Measurements from ENCODE around the gene PRR16.

The PRR16 gene

GRCh38 chr5:120632430-120632829, 168.3 kb downstream of the PRR16 start:
- Histone ChIP-seq H3K79me2 (ENCODE audit: insufficient read depth, low read length) (no peaks in the 10 kb centered on the region), H3K9me2 (replicated peaks; ENCODE audit: low read depth, low read length) (no peaks in the 10 kb centered on the region), H3K36me3 (ENCODE audit: insufficient read depth, low read length) (no peaks in the 10 kb centered on the region), H2AFZ (ENCODE audit: low read length) (no peak overlapping the region), H3K4me3 (ENCODE audit: low read length, poor library complexity, severe bottlenecking) (no peak overlapping the region), H3K4me1 (ENCODE audit: insufficient read depth, low read length, poor library complexity, severe bottlenecking) (no peaks in the 10 kb centered on the region), H3K27me3 (ENCODE audit: insufficient read depth, low read length, poor library complexity, severe bottlenecking) (no peaks in the 10 kb centered on the region), H3K9me3 (ENCODE audit: insufficient read depth, low read depth, low read length) (no peaks in the 10 kb centered on the region), H3K4me2 (ENCODE audit: low read depth, low read length, poor library complexity, severe bottlenecking) (no peak overlapping the region), H3F3A (ENCODE audit: low read depth) (no peaks in the 10 kb centered on the region), H4K20me1 (ENCODE audit: insufficient read depth, low read length, poor library complexity, severe bottlenecking) (no peaks in the 10 kb centered on the region), H3K9ac (ENCODE audit: low read depth, low read length, poor library complexity, severe bottlenecking) (no peak overlapping the region)
- TF ChIP-seq EZH2phosphoT487 (IDR thresholded peaks at IDR 0.05; ENCODE audit: borderline replicate concordance), result no peak
- TF ChIP-seq, protein P1, sequence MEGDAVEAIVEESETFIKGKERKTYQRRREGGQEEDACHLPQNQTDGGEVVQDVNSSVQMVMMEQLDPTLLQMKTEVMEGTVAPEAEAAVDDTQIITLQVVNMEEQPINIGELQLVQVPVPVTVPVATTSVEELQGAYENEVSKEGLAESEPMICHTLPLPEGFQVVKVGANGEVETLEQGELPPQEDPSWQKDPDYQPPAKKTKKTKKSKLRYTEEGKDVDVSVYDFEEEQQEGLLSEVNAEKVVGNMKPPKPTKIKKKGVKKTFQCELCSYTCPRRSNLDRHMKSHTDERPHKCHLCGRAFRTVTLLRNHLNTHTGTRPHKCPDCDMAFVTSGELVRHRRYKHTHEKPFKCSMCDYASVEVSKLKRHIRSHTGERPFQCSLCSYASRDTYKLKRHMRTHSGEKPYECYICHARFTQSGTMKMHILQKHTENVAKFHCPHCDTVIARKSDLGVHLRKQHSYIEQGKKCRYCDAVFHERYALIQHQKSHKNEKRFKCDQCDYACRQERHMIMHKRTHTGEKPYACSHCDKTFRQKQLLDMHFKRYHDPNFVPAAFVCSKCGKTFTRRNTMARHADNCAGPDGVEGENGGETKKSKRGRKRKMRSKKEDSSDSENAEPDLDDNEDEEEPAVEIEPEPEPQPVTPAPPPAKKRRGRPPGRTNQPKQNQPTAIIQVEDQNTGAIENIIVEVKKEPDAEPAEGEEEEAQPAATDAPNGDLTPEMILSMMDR (conservative IDR thresholded peaks at IDR 0.05; ENCODE audit: low read length), result no peak

- no peak overlapping the region for H3K9ac ChIP-seq (ENCODE audit: low read depth, low read length, poor library complexity, severe bottlenecking)
Measured at GRCh38 chr5:120638449-120638848, 174.3 kb downstream of the PRR16 start.

DNA sequence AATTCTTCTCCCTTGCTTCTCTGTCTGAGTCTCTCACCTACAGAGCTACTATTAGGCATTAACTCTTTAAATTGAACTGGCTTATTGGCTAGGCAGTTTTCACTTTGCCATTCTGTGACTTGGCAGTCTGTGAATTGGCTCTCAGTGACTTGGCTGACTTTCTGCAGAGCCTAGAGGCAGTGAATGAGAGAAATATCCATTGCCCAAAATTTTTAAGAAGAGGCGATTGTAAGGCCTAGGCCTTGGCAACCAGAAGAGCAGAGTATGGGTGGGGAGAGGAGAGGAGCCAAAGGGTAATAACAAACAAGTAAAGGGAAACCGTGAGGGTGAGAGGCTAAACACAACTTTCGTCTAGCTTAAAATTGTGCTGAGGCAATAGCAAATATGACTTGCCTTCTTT, 176.7 kb downstream of the PRR16 start:
- H3K4me1 ChIP-seq (ENCODE audit: insufficient read depth, low read length, poor library complexity, severe bottlenecking), result no peaks in the 10 kb centered on the region
- no peaks in the 10 kb centered on the region for H3K79me2 ChIP-seq (ENCODE audit: insufficient read depth, low read length)
- H3K4me3 ChIP-seq (ENCODE audit: low read length, poor library complexity, severe bottlenecking), result no peak overlapping the region
- no peaks in the 10 kb centered on the region for H4K20me1 ChIP-seq (ENCODE audit: insufficient read depth, low read length, poor library complexity, severe bottlenecking)
- H2AFZ ChIP-seq (ENCODE audit: low read length), result no peak overlapping the region
- H3K27me3 ChIP-seq (ENCODE audit: insufficient read depth, low read length, poor library complexity, severe bottlenecking), result no peaks in the 10 kb centered on the region
- H3K9me3 ChIP-seq (ENCODE audit: insufficient read depth, low read depth, low read length), result no peaks in the 10 kb centered on the region
- H3K9ac ChIP-seq (ENCODE audit: low read depth, low read length, poor library complexity, severe bottlenecking), result no peak overlapping the region
- no peaks in the 10 kb centered on the region for H3F3A ChIP-seq (ENCODE audit: low read depth)
- H3K9me2 ChIP-seq (replicated peaks; ENCODE audit: low read depth, low read length), result no peaks in the 10 kb centered on the region
- H3K4me2 ChIP-seq (ENCODE audit: low read depth, low read length, poor library complexity, severe bottlenecking), result no peak overlapping the region
- H3K36me3 ChIP-seq (ENCODE audit: insufficient read depth, low read length), result no peaks in the 10 kb centered on the region
- no peak for TF ChIP-seq EZH2phosphoT487 (IDR thresholded peaks at IDR 0.05; ENCODE audit: borderline replicate concordance)
- TF ChIP-seq, protein P1 (conservative IDR thresholded peaks at IDR 0.05; ENCODE audit: low read length), result no peak

More at GRCh38 chr5:120638449-120638848, 174.3 kb downstream of the PRR16 start:
- no peaks in the 10 kb centered on the region for H3F3A ChIP-seq (ENCODE audit: low read depth)
- no peak overlapping the region for H3K4me2 ChIP-seq (ENCODE audit: low read depth, low read length, poor library complexity, severe bottlenecking)
- H3K4me1 ChIP-seq (ENCODE audit: insufficient read depth, low read length, poor library complexity, severe bottlenecking), result no peaks in the 10 kb centered on the region
- no peaks in the 10 kb centered on the region for H3K79me2 ChIP-seq (ENCODE audit: insufficient read depth, low read length)
- H2AFZ ChIP-seq (ENCODE audit: low read length), result no peak overlapping the region
- no peaks in the 10 kb centered on the region for H3K9me3 ChIP-seq (ENCODE audit: insufficient read depth, low read depth, low read length)
- no peak for TF ChIP-seq EZH2phosphoT487 (IDR thresholded peaks at IDR 0.05; ENCODE audit: borderline replicate concordance)
- TF ChIP-seq, protein P1 (conservative IDR thresholded peaks at IDR 0.05; ENCODE audit: low read length), result no peak
- H3K27me3 ChIP-seq (ENCODE audit: insufficient read depth, low read length, poor library complexity, severe bottlenecking), result no peaks in the 10 kb centered on the region
- no peaks in the 10 kb centered on the region for H3K36me3 ChIP-seq (ENCODE audit: insufficient read depth, low read length)
- no peaks in the 10 kb centered on the region for H3K9me2 ChIP-seq (replicated peaks; ENCODE audit: low read depth, low read length)
- H3K4me3 ChIP-seq (ENCODE audit: low read length, poor library complexity, severe bottlenecking), result no peak overlapping the region
- no peaks in the 10 kb centered on the region for H4K20me1 ChIP-seq (ENCODE audit: insufficient read depth, low read length, poor library complexity, severe bottlenecking)

Measured in Loucy (cell line).